SK-N-SH (cell line): Measurements from ENCODE around the gene PPP1R12B.

Experiments
- FOXM1 ChIP-seq: IDR thresholded peaks from 2 replicates; pipeline ENCODE4 v1.4.0; 2012; ENCODE audit warnings: low read depth, mild to moderate bottlenecking
- MEF2A ChIP-seq: IDR thresholded peaks from 2 replicates; pipeline ENCODE4 v1.4.0; 2012; ENCODE audit warnings: low read depth, borderline replicate concordance
- POLR2AphosphoS5 ChIP-seq: IDR thresholded peaks from 2 replicates; pipeline ENCODE4 v1.6.1; 2012; ENCODE audit warnings: low read depth, low read length
- RAD21 ChIP-seq: IDR thresholded peaks from 2 replicates; pipeline ENCODE4 v1.6.1; 2012; ENCODE audit warnings: mild to moderate bottlenecking, low read length
- SMC3 ChIP-seq: IDR thresholded peaks from 2 replicates; pipeline ENCODE4 v1.6.1; 2012; ENCODE audit warnings: low read depth, low read length, improper control_type of control experiment

GRCh38 chr1:202540014-202540413 is 191.5 kb downstream of the PPP1R12B start:
- TF ChIP-seq RAD21 (no peak), SMC3 (no peak), POLR2AphosphoS5 (no peak), MEF2A (no peak), FOXM1 (no peak)
